ENCODE results near the gene DSC3.
"Not testable (repeated sequence)": the region's sequence is repeated elsewhere in the genome, so short reads cannot be mapped to it uniquely, and the experiment has no call there.

Gene DSC3

GRCh38 chr18:31041271-31042083 is 1.1 kb downstream of the DSC3 start:
- DNase-seq (ENCODE audit: low spot score): no peak

- no peak for DNase-seq (ENCODE audit: low spot score)
Observed at GRCh38 chr18:31040686-31041270, 1.8 kb downstream of the DSC3 start.

GRCh38 chr18:31039426-31039825 is 3.1 kb downstream of the DSC3 start:
- DNase-seq (ENCODE audit: low spot score): no peak

- DNase-seq (ENCODE audit: low spot score): not testable (repeated sequence)
Observed at GRCh38 chr18:31037686-31038085, 4.9 kb downstream of the DSC3 start.

- DNase-seq (ENCODE audit: low spot score): no peak
Observed at GRCh38 chr18:31034541-31034940, 8.0 kb downstream of the DSC3 start.

DNA sequence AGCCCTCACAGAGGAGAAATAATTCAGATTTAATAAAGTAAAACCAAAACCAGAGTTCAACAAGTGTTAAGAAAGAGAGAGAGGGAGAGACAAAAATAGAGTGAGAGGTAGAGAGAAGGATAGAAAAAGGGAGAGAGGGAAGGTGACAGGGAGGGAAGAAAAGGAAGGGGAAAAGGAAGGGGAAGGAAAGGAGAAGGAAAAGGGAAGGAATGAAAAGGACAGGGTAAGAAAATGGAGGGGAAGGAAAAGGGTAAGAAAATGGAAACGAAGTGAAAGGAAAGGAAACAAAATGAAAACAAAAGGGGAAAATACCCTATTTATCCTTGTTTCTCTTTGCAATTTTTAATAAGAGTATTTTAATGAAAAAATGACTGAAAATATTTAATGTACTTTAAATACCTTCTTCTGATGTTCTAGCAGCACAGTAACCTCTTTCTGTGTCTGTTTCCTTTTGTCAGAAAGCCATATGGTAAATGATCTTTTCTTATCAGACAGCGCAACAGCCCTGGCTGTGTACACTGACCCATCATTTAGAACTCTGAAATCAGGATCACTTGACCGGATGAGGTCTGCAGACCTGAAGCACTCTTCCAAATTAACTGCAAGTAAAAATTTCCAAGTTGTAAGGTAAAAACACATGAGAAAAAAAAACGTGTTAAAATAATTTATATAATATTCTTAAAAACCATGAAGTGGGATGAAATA is 11.8 kb downstream of the DSC3 start:
- no peak for DNase-seq (ENCODE audit: low spot score)

DNA sequence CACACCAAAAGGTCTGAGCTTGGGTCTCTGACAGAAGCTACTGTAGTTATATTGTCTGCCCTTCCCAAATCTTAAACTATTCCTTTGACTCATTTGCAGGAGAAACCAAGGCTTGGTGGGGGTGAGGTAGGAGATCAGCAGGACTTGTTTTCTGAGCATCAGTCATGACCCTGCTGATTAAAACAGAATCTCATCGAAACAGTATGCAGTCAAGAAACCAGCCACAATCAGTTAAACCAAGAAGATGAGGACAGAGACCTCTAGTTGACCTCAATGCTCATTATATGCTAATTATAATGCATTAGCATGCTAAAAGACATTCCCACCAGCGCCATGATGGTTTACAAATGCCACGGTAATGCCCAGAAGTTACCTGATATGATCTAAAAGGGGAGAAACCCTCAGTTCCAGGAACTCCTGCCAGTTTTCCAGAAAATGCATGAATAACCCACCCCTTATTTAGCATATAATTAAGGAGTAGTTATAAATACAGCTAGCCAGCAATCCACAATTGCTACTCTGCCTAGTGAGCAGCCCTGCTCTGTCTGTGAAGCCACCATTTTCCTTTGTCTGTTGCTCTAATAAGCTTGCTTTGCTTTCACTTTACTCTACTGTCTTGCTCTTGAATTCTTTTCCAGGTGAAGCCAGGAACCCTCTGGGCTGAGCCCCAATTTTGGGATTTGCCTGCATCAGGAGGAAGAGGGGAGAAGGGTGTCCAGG is 26.7 kb downstream of the DSC3 start:
- DNase-seq (ENCODE audit: low spot score): no peak

DNA sequence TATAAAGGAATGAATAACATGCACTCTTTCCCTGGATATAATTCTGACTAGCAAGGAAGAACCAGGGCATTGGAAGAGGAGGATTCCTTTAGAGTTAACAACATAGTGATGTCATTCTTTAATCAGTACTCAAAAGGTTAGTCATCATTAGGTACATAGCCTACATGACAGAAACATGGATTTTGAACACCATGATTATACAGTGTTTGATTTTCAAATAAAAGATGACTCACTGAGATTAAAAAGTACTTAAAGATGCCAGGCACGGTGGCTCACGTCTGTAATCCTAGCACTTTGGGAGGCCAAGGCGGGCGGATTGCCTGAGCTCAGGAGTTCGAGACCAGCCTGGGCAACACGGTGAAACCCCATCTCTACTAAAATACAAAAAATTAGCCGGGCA is 31.1 kb downstream of the DSC3 start:
- peak; percentile 90 for DNase-seq (ENCODE audit: low spot score)

DNA sequence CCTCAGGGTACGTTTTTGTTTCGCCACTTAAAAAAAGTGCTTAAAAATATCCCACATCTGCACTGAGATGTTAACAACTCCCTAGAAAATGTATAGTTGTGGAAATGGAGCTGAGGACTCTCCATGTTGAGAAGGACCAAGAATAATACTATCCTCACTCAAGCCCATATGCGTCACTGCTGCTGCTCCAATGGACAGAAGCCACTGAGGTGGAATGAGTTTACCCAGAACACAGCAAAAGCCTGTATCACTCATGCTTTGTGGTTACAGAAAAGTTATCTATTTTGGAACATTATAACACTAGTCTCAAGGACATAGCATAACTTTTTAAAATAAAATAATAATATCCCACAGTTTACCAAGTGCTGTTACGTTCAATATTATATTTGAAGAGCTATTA is 31.9 kb downstream of the DSC3 start:
- no peak for DNase-seq (ENCODE audit: low spot score)

DNA sequence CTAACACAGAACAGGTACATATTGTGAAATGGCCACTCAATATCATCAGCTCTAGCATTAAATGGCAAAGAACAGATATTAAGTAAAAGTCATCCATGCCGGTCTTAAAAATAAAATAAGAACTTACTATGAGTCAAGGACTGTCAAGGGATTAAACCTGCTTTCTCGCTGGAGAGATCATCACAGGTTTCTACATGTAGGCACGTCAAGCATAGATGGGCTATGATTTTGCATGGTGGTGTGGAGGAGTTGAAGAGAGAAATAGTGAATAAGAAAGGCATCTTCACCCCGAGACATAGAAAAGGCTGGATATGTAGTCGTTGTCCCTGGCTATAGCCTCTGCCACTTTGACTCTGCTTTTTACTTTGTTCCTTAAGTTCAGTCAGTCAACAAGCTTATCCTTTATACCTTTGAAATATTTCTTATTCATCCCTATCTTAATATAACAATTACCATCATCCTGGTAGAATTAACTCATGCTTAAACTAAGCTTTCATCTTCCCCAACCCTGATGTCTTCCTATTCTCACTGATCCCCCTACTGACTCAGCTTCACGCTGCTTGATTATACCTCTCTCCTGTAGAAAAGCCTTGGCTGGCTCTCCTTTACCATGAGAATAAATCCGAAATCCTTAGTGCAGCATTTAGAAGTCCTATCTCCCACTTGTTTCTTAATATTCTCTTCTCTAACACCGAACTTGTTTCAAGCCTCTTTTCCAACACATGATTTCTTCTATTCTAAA is 42.5 kb downstream of the DSC3 start:
- no peak for DNase-seq (ENCODE audit: low spot score)

- DNase-seq (ENCODE audit: low spot score): no peak
Observed at GRCh38 chr18:30999186-30999585, 43.4 kb downstream of the DSC3 start.

DNA sequence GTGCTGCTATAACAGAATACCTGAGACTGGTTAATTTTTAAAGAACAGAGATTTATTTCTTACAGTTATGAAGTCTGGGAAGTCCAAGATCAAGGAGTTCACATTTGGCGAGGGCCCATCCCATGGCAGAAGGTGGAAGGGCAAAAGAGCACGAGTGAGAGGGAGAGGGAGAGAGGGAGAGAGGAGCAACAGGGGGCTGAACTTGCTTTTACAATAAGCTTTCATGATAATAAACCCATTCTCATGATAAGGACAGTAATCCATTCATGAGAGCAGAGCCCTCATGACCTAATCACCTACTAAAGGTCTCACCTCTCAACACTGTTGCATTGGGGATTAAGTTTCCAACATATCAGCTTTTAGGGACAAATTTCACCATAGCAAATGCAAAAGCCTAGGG is 45.3 kb downstream of the DSC3 start:
- no peak for DNase-seq (ENCODE audit: low spot score)

DNA sequence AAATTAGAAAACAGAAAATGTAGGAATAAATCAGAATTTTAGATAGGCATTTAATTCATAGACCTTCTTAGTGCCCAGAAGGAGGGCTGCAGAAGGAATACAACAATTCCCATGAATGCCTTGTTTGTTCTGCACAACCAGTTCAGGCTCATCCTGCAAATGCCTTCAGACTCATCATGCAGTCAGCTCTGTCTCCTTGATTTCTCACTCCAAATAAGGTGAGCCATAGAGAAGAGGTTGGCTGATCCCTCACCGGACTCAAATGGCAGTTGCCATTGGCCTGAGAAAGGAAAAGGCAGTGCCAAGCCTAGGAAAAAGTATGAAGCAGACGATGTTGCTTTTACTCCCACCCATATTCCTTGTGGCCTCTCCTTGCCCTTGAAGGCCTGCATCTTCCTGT is 50.3 kb downstream of the DSC3 start:
- DNase-seq (ENCODE audit: low spot score): peak; percentile 22

GRCh38 chr18:30991397-30991796 is 51.1 kb downstream of the DSC3 start:
- DNase-seq (ENCODE audit: low spot score): no peak

DNA sequence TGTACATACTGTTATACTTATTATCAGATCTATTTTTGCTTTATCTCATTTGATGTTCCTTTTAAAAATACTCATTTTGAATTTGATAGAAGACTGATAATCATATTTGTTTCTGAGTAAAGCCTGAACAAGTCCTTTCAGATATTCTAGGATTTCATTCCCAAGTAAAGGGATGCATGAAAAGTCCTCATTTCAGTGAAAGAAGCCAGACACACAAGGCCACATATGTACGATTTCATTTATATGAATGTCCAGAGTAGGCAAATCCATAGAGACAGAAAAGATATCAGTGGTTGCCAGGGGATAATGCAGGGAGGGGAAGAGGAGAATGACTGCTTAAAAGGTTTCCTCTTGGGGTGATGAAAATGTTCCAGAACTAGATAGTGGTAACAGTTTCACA is 53.4 kb downstream of the DSC3 start:
- no peak for DNase-seq (ENCODE audit: low spot score)

DNA sequence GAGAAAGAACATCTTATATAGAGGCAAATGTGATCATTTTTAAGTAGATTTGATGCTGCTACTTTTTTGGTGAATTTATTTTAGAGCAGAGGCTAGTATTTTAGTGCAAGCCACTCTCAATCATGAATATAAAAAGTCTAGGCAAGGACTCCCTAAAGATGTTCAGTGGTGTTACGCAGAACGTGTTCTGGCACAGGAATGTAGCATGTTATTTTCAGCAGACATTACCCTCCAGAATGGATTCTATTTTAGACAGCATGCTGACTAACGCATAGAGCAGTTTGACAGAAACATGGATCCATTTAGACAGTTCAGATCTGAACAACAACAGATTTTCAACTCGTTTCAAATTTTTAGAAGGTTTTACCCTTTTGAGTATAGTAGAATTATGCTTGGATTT is 54.1 kb downstream of the DSC3 start:
- no peak for DNase-seq (ENCODE audit: low spot score)

DNA sequence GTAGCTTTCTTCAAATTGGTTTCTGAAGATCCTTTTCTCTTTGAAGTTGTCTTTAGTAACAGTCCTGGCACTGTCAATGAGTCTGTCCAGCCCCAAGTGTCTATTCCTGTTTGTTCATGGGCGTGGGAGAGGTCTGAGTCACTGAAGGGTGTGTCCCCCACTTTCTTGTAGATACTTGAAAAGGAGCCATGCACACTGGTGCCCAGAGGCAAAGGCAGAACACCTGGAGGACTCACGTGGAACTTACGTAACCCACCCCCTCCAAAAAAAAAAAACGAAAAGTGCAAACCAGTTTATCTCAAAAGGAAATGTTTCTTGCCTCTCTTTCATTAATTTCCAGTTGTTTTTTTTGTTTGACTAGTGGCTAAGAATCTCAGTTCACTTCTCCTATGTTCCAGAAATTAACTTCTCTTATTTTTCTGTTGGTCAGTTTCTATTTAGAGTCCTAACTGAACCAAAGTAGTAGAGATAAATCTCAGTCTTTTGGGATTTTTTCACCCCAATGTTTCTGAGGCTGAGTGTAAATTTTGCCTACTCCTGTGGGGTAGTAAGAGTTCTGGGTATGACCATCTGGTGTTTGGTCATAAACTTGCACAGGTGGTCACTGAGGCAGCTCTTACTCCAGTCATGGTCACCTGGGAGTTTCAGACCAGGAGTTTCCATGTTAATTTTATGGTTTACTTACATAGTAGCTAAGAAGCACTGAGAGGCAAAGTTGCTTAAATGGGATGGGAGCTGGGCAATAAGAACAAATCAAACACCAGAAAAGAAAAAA is 54.9 kb downstream of the DSC3 start:
- DNase-seq (ENCODE audit: low spot score): no peak

- DNase-seq (ENCODE audit: low spot score): no peak
Observed at GRCh38 chr18:30985753-30986152, 56.8 kb downstream of the DSC3 start.

DNA sequence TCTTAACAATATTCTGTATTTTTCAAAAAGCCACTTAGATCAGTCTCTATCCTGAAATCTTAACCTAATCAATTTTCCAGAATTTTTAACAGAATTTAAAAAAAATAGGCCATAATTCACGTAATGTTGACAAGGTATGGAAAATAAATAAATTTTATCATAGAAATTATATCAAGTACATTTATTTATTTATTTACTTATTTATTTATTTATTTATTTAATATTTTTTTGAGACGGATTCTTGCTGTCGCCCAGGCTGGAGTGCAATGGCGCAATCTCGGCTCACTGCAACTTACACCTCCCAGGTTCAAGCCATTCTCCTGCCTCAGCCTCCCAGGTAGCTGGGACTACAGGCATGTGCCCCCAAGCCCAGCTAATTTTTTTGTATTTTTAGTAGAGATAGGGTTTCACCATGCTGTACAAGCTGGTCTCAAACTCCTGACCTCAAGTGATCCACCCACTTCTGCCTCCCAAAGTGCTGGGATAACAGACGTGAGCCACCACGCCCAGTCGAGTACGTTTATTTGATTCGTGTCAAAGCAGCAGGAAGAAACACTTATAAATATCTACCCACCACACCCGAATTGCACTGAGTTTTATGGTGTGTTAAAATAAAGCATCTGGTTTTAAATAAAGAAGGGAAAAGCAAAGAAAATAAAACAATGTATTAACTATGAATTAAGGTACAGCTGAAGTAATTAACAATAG is 60.1 kb downstream of the DSC3 start:
- no peak for DNase-seq (ENCODE audit: low spot score)

DNA sequence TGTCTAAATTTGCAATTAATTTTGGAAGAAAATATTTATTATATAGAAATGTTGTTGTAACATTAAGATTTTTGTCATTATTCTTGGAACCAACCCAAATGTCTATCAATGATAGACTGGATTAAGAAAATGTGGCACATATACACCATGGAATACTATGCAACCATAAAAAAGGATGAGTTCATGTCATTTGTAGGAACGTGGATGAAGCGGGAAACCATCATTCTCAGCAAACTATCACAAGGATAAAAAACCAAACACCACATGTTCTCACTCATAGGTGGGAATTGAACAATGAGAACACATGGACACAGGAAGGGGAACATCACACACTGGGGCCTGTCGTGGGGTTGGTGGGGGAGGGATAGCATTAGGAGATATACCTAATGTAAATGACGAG is 64.5 kb downstream of the DSC3 start:
- DNase-seq (ENCODE audit: low spot score): not testable (repeated sequence)
